GM21723 (cell line): ENCODE measurements around the gene CDKN2C.
"Not testable (repeated sequence)": the region's sequence is repeated elsewhere in the genome, so short reads cannot be mapped to it uniquely, and the experiment has no call there.

ENCODE experiments used
- ATAC-seq: cut with Tn5 transposase; IDR thresholded peaks from one replicate; pipeline ENCODE4 v1.9.1; 2021; ENCODE audit warnings: mild to moderate bottlenecking, moderate library complexity; ENCODE audit not compliant: unreplicated experiment

CDKN2C gene

GRCh38 chr1:50969611-50970508 lies at the start of gene CDKN2C:
TSS of gene CDKN2C (plus strand) at chr1:50970245. CDS start at chr1:50970369, 124 bp downstream.
- peak; percentile 31 for ATAC-seq

GRCh38 chr1:50920409-50920808 lies 49.6 kb upstream of the CDKN2C start:
- ATAC-seq = no peak

DNA sequence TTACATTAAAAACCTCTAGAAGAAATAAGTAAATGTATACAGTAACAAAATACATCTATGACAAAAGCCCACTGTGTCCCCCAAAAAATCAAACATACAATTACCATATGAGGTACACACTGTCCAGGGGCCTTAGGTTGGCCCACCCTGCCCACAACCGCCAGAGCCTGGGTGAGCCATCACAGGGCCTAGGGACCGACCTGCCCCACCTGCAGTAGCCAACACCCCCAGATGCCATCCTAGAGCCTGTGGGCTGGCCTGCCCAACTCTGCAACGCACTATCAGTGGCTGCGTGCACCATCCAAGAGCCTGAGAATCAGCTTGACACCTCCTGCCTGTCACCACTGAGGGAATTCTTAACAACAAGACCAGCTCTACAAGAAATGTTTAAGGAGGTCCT lies 49.0 kb upstream of the CDKN2C start:
- ATAC-seq = no peak

- ATAC-seq = no peak
These were observed 46.5 kb upstream of the CDKN2C start for GRCh38 chr1:50923564-50923963.

GRCh38 chr1:50929376-50929958 lies 40.6 kb upstream of the CDKN2C start:
- ATAC-seq = no peak

GRCh38 chr1:50930193-50930592 lies 39.9 kb upstream of the CDKN2C start:
- peak; percentile 69 for ATAC-seq

- ATAC-seq = no peak
These were observed 38.9 kb upstream of the CDKN2C start for GRCh38 chr1:50930965-50931737.

DNA sequence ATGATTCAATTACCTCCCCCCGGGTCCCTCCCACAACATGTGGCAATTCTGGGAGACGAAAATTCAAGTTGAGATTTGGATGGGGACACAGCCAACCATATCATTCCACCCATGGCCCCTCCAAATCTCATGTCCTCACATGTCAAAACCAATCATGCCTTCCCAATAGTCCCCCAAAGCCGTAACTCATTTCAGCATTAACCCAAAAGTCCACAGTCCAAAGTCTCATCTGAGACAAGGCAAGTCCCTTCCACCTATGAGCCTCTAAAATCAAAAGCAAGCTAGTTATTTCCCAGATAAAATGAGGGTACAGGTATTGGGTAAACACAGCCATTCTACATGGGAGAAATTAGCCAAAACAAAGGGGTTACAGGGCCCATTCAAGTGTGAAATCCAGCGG lies 38.0 kb upstream of the CDKN2C start:
- not testable (repeated sequence) for ATAC-seq

DNA sequence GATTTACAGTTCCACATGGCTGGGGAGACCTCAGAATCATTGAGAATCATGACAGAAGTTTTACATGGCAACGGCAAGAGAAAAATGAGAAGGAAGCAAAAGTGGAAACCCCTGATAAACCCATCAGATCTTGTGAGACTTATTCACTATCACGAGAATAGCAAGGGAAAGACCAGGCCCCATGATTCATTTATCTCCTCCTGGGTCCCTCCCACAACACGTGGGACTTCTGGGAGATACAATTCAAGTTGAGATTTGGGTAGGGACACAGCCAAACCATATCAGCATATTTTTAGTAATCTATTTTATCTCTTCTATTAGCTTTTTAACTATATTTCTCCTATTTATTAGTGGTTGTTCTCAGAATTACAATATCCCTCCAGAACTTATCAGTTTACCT lies 36.3 kb upstream of the CDKN2C start:
- not testable (repeated sequence) for ATAC-seq

GRCh38 chr1:50934838-50935237 lies 35.2 kb upstream of the CDKN2C start:
- no peak for ATAC-seq

DNA sequence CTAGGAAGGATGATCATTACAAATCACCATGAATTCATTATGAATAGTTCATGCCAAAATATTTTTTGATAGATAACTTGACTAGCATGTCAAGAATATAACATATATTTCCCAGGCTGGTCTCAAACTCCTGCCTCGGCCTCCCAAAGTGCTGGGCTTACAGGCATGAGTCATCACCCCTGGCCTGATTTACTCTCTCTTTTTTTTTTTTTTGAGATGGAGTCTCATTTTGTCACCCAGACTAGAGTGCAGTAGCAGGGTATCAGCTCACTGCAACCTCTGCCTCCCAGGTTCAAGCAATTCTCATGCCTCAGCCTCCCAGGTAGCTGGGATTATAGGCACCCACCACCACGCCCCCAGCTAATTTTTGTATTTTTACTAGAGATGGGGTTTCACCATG lies 34.8 kb upstream of the CDKN2C start:
- not testable (repeated sequence) for ATAC-seq

- no peak for ATAC-seq
These were observed 33.7 kb upstream of the CDKN2C start for GRCh38 chr1:50936321-50936720.

GRCh38 chr1:50940291-50940690 lies 29.8 kb upstream of the CDKN2C start:
- ATAC-seq = no peak

DNA sequence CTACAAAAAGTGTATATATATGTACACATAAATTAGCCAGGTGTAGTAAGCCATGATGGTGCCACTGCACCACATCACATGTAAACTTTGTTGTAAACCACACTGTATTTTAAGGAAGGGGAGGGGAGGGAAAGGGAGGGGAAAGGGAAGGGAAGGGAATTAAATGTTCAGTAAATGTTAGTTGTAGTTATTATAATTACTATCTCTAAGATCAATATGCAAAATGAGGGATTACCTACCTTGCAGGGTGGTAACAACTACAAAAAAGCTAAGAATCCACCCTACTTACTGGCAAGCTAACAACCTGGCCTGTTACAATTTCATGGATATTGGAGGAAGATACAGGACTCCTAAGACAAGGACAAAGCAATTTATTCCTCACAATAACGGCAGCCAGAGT lies 27.7 kb upstream of the CDKN2C start:
- no peak for ATAC-seq

DNA sequence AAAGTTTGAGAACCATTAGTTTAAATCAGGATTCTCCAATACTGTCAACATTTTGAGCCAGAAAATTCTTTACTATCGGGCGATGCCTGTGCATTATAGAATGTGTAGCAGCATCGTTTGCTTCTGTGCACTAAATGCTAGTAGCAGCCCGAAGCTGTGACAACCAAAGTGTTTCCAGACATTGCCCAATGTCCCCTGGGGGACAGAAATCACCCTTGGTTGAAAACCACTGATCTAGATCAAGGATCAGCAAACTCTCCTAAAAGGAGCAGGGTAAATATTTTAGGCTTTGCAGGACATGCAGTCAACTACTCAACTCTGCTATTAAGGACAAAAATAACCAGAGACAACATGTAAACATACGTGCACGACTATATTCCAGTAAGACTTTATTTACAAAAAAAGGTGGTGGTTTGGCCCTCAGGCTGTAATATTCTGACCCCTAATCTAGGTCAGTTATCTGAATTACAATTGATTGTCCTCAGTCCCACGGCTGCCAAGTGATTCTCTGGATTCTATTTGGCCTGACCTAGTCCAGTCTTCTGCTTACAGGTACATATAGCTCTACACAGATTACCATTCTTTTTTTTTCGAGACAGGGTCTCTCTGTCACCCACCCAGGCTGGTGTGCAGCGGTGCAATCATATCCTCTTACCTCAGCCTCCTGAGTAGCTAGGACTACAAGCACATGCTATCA lies 20.6 kb upstream of the CDKN2C start:
- no peak for ATAC-seq

DNA sequence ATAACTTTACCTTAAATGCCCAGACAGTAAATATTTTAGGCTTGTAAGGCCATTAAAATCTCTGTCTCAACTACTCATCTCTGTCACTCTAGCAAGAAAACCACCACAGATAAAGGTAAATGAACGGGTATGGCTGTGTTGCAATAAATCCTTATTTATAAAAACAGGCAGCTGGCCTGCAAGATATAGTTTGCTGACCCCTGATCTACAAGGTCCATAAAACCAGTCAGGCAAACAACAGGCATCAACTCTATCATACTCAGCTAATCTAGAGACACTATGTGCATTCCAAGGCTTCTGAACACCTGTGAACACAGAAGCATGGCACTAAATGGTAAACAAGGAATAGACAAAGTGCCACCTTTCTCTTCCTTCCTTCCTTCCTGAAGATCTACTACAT lies 19.6 kb upstream of the CDKN2C start:
- ATAC-seq = no peak

DNA sequence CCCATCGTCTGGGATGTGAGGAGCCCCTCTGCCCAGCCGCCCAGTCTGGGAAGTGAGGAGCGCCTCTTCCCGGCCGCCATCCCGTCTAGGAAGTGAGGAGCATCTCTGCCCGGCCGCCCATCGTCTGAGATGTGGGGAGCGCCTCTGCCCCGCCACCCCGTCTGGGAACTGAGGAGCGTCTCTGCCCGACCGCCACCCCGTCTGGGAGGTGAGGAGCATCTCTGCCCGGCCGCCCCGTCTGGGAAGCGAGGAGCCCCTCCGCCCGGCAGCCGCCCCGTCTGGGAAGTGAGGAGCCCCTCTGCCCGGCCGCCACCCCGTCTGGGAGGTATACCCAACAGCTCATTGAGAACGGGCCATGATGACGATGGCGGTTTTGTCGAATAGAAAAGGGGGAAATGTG lies 17.5 kb upstream of the CDKN2C start:
- not testable (repeated sequence) for ATAC-seq

DNA sequence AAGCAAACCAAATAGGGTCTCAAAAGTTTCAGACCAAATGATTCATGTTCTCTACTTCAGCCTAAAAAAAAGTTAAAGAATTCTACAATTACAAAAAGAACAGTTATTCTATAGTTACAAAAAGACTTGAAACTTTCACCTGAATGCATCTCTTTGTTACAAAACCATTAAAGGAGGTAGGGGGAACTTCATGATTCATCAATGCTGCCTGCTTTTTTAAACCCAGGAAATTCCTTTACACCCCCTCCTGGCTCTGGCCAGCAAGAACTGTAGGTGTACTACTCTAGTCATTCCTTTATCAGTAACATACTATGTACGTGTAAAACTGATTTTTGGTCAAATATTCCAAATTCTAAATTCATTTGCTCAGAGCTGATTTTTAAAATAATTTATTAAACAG lies 14.9 kb upstream of the CDKN2C start:
- no peak for ATAC-seq

- ATAC-seq = peak; percentile 0
These were observed 10.6 kb upstream of the CDKN2C start for GRCh38 chr1:50959303-50959912.
